Stomach (tissue), 4 donors: ENCODE results near the gene EWSR1.

Source experiments
- POLR2A ChIP-seq, 4 donors: fragments of 450-650 bp; IDR thresholded peaks; one replicate each; pipeline ENCODE4 v1.6.1; 2016; ENCODE audit warnings: antibody characterized with exemption in 4 of 4, control low read depth in 2 of 4, mild to moderate bottlenecking in 1 of 4, moderate library complexity in 1 of 4
- POLR2AphosphoS5 ChIP-seq, 3 donors: sonication (generic); formaldehyde crosslinking; IDR thresholded peaks; one replicate each; pipeline ENCODE4 v1.6.1; 2016; ENCODE audit warnings: antibody characterized with exemption in 3 of 3
- TF ChIP-seq, protein P1 (sequence below), 7 experiments: fragments of 450-650 bp in 4 of 7; fragments of 200-600 bp in 3 of 7; sonication (generic) in 3 of 7; IDR thresholded peaks; one replicate each; pipeline ENCODE4 v1.5.1; 2016 to 2019; ENCODE audit warnings: antibody characterized with exemption in 7 of 7, control low read depth in 2 of 7, mild to moderate bottlenecking in 1 of 7

DNA sequence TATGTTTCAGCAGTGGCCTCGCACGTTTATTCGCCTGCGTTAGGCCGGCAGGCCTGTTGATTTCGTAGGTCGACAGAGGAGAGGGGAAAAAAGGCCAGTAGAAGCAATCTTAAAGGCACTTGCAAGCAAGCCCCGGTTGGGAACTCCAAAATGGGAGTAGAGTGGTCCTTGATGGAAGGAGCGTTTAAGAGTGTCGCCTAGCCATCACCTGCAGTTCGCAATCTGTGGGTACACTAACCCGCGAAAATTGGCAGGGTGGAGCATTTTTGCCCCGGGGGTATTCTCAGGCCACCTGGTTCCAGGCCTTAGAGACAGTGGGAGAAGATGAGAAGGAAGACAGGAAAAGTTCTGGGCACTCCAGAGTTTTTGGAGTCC lies 1.1 kb downstream of the EWSR1 start:
- TF ChIP-seq POLR2A (IDR thresholded peaks at IDR 0.05) (no peak), POLR2AphosphoS5 (IDR thresholded peaks at IDR 0.05) (no peak)
- TF ChIP-seq, protein P1, sequence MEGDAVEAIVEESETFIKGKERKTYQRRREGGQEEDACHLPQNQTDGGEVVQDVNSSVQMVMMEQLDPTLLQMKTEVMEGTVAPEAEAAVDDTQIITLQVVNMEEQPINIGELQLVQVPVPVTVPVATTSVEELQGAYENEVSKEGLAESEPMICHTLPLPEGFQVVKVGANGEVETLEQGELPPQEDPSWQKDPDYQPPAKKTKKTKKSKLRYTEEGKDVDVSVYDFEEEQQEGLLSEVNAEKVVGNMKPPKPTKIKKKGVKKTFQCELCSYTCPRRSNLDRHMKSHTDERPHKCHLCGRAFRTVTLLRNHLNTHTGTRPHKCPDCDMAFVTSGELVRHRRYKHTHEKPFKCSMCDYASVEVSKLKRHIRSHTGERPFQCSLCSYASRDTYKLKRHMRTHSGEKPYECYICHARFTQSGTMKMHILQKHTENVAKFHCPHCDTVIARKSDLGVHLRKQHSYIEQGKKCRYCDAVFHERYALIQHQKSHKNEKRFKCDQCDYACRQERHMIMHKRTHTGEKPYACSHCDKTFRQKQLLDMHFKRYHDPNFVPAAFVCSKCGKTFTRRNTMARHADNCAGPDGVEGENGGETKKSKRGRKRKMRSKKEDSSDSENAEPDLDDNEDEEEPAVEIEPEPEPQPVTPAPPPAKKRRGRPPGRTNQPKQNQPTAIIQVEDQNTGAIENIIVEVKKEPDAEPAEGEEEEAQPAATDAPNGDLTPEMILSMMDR (IDR thresholded peaks at IDR 0.05): no peak
